HEK293 (cell line): Measurements from ENCODE around the gene ROBO1.

ENCODE experiments used
- SP2 ChIP-seq: fragments of 450-650 bp; formaldehyde crosslinking; IDR thresholded peaks from 2 replicates; pipeline ENCODE4 v1.5.1; 2016; ENCODE audit warnings: missing biosample characterization, missing genetic modification characterization
- ZBTB10 ChIP-seq: fragments of 450-650 bp; formaldehyde crosslinking; IDR thresholded peaks from 2 replicates; pipeline ENCODE4 v1.5.1; 2016; ENCODE audit warnings: missing biosample characterization, missing genetic modification characterization
- ZNF266 ChIP-seq: fragments of 450-650 bp; formaldehyde crosslinking; IDR thresholded peaks from 2 replicates; pipeline ENCODE4 v1.5.1; 2016; ENCODE audit warnings: missing biosample characterization, missing genetic modification characterization, low read depth
- ZSCAN23 ChIP-seq: fragments of 450-650 bp; formaldehyde crosslinking; IDR thresholded peaks from 2 replicates; pipeline ENCODE4 v1.5.1; 2016; ENCODE audit warnings: missing biosample characterization, missing genetic modification characterization

GRCh38 chr3:79018265-79018664 lies 749.5 kb downstream of the ROBO1 start:
- TF ChIP-seq SP2 (tag by site-specific recombination) (no peak), ZBTB10 (tag by site-specific recombination) (no peak), ZNF266 (tag by site-specific recombination) (no peak), ZSCAN23 (tag by site-specific recombination) (no peak)
